Esophagus squamous epithelium (tissue), 5 donors: ENCODE data around the gene LENG9. TPM values are rescaled to one million over a fixed set of nuclear protein-coding genes. Genes with fewer than 3 reads are reported as not detected.

Source experiments
- DNase-seq: peaks from one replicate; lab custom pipeline; 2025; lab: John Stamatoyannopoulos, UW
- H3K27ac ChIP-seq, 4 donors: fragments of 200-600 bp; sonication (generic); one replicate each; pipeline ENCODE4 v1.5.1; 2016 to 2019; ENCODE audit warnings: mild to moderate bottlenecking in 1 of 4
- H3K27me3 ChIP-seq, 4 donors: fragments of 200-600 bp; sonication (generic); 1 replicate in 3 of 4; 2 replicates in 1 of 4; pipeline versions ENCODE4 v1.5.1 to v1.6.0; 2017 to 2021; ENCODE audit warnings: antibody characterized with exemption in 1 of 4
- H3K36me3 ChIP-seq, 3 donors: fragments of 200-600 bp; sonication (generic); one replicate each; pipeline ENCODE4 v1.5.1; 2016 to 2019
- H3K4me1 ChIP-seq, 3 donors: fragments of 200-600 bp; sonication (generic); one replicate each; pipeline ENCODE4 v1.5.1; 2017 to 2019
- H3K4me3 ChIP-seq, 4 donors: fragments of 200-600 bp; sonication (generic); 1 replicate in 3 of 4; 2 replicates in 1 of 4; pipeline ENCODE4 v1.5.1; 2016 to 2019; ENCODE audit warnings: mild to moderate bottlenecking in 2 of 4, moderate library complexity in 1 of 4
- H3K9me3 ChIP-seq, 3 donors: fragments of 200-600 bp; sonication (generic); one replicate each; pipeline ENCODE4 v1.5.1; 2016 to 2019
- POLR2A ChIP-seq, 4 donors: fragments of 450-650 bp; IDR thresholded peaks; one replicate each; pipeline ENCODE4 v1.6.1; 2017; ENCODE audit warnings: antibody characterized with exemption in 4 of 4, mild to moderate bottlenecking in 4 of 4, moderate library complexity in 3 of 4
- WGBS, 2 donors: methylation state at CpG; one replicate each; pipeline ENCODE4 v1.1.5; 2018; 5-methylcytosine and 5-hydroxymethylcytosine counted together
- intact Hi-C: fragments of 100-400 bp; cut with DNase I; formaldehyde crosslinking; loops from one replicate; pipeline ENCODE4 v1.15.0; 2022
- total RNA-seq, 4 donors: library from RNA; depleted of rRNA; stranded (reverse); fragments of >200 nt; gene quantifications; one replicate each; pipeline ENCODE4 v1.1.0, GENCODE V29; 2016
- TF ChIP-seq, protein P1 (sequence below), 6 experiments: fragments of 450-650 bp in 4 of 6; fragments of 200-600 bp in 2 of 6; sonication (generic) in 2 of 6; IDR thresholded peaks; one replicate each; pipeline ENCODE4 v1.5.1; 2016 to 2019; ENCODE audit warnings: antibody characterized with exemption in 6 of 6, mild to moderate bottlenecking in 4 of 6, moderate library complexity in 4 of 6
- donor health status: DM: yes; HTN: yes; CAD: no.

LENG9 gene
- total RNA-seq, 4 donors from 2014 or later = 8.1 to 13.1 (median 10.1) TPM

DNA sequence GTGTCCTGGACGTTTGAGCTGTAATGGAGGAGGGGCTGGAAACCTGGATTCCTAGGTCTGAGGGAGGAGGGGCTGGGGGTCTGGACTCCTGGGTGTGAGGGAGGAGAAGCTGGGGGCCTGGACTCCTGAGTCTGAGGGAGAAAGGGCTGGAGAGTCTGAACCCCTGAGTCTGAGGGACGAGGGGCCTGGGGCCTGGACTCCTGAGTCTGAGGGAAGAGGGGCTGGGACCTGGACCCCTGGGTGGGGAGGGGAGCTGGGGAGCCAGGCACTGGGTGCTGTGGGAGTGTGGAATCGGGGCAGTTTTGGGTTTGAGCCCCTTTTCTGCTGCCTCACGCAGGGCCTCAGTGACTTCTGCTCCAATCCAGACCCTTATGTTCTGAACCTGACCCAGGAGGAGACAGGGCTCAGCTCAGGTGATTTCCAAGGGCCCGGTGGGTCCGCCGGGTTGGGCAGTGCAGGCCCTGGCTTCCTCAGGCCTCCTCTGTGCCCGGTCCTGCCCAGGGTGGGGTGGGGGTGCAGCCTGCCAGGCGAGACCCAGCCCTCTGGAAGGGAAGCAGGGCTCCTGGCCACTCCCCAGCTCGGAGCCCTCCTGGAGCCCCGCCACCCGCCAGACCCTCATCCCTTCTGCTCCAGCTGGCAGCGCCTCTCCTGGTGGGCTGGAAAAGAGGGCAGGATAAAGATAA lies 33.9 kb downstream of the LENG9 start:
- intact Hi-C loops = no loop called here
- TF ChIP-seq, protein P1, sequence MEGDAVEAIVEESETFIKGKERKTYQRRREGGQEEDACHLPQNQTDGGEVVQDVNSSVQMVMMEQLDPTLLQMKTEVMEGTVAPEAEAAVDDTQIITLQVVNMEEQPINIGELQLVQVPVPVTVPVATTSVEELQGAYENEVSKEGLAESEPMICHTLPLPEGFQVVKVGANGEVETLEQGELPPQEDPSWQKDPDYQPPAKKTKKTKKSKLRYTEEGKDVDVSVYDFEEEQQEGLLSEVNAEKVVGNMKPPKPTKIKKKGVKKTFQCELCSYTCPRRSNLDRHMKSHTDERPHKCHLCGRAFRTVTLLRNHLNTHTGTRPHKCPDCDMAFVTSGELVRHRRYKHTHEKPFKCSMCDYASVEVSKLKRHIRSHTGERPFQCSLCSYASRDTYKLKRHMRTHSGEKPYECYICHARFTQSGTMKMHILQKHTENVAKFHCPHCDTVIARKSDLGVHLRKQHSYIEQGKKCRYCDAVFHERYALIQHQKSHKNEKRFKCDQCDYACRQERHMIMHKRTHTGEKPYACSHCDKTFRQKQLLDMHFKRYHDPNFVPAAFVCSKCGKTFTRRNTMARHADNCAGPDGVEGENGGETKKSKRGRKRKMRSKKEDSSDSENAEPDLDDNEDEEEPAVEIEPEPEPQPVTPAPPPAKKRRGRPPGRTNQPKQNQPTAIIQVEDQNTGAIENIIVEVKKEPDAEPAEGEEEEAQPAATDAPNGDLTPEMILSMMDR (IDR thresholded peaks at IDR 0.05) = no peak
- no peak for TF ChIP-seq POLR2A (IDR thresholded peaks at IDR 0.05)
- 41 to 44% methylated on average over 2 to 3 of the region's 13 CpGs for WGBS, 2 donors
- Histone ChIP-seq H3K36me3 (no peaks in the 10 kb centered on the region), H3K27ac (no peak overlapping the region), H3K4me1 (peaks cover 12 to 38% (median 17%) of the 10 kb centered on the region in 3 donors), H3K27me3 (peaks cover 4 to 78% (median 16%) of the 10 kb centered on the region in 4 donors), H3K4me3 (no peak overlapping the region), H3K9me3 (no peaks in the 10 kb centered on the region)
- DNase-seq = no peak

DNA sequence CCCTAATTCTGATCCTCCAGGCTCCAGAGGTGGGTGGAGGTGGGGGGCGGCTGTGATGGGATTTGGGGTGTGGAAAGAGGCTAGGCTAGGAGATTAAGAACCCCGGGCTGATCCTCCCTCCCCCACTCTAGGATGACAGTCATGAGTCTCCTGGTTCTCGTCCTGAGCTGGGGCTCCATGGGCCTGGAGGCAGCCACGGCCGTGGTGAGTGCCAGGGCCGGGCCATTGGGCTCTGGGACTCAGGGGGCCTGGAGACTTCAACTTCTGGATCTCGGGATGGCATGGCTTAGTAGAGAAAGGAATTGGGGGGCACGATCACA lies 34.4 kb downstream of the LENG9 start:
- H3K4me1 ChIP-seq = peaks cover 12 to 33% (median 14%) of the 10 kb centered on the region in 3 donors
- no peak overlapping the region for H3K4me3 ChIP-seq
- no peak for DNase-seq
- intact Hi-C loops = no loop called here
- peaks cover 4 to 84% (median 16%) of the 10 kb centered on the region in 4 donors for H3K27me3 ChIP-seq
- no peak for TF ChIP-seq POLR2A (IDR thresholded peaks at IDR 0.05)
- TF ChIP-seq, protein P1 (IDR thresholded peaks at IDR 0.05) = no peak
- 23 to 40% methylated on average over 3 to 5 of the region's 8 CpGs for WGBS, 2 donors
- no peaks in the 10 kb centered on the region for H3K9me3 ChIP-seq
- H3K27ac ChIP-seq = no peak overlapping the region
- no peaks in the 10 kb centered on the region for H3K36me3 ChIP-seq

DNA sequence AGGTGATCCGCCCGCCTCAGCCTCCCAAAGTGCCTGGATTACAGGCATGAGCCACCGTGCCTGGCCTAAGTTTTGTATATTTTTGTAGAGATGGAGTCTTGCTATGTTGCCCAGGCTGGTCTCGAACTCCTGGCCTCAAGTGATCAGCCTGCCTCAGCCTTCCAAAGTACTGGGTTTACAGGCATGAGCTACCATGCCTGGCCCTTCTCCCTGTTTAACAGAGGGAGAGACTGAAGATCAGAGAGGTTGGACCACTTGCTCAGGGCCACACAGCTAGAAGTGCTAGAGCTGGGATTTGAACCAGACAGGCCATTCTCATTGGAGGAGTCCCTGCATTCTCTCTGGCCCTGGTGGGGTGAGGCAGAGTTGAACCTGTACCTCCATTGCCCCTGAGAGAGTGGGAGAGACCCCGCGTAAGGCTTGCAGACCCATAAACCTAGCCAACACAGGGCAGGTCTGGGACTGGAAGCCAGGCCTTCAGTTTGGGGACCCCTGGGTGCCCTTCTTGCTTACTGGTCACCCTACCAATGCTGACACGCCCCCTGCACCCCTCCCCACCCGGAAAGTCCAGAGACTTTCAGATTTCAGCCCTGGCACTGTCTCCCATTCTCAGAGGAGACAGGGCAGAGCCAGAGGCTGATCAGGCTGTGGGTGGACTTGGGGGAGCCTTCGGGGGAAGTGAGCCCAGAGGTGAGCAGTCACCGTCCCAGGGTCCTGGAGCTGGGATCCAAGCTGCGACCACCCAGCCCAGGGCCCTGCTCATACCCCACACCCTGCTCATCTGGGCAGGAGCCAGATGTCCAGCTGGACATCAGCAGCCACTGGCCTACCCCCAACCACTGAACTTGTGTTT lies 35.0 kb downstream of the LENG9 start:
- Histone ChIP-seq H3K27me3 (peaks cover 4 to 90% (median 16%) of the 10 kb centered on the region in 4 donors), H3K36me3 (no peaks in the 10 kb centered on the region), H3K27ac (no peak overlapping the region), H3K9me3 (no peaks in the 10 kb centered on the region), H3K4me1 (peaks cover 12 to 33% (median 14%) of the 10 kb centered on the region in 3 donors), H3K4me3 (no peak overlapping the region)
- TF ChIP-seq, protein P1 (IDR thresholded peaks at IDR 0.05) = no peak
- TF ChIP-seq POLR2A (IDR thresholded peaks at IDR 0.05) = no peak
- DNase-seq = no peak
- intact Hi-C loops = no loop called here
- 54 to 60% methylated on average over 4 to 5 of the region's 11 CpGs for WGBS, 2 donors

DNA sequence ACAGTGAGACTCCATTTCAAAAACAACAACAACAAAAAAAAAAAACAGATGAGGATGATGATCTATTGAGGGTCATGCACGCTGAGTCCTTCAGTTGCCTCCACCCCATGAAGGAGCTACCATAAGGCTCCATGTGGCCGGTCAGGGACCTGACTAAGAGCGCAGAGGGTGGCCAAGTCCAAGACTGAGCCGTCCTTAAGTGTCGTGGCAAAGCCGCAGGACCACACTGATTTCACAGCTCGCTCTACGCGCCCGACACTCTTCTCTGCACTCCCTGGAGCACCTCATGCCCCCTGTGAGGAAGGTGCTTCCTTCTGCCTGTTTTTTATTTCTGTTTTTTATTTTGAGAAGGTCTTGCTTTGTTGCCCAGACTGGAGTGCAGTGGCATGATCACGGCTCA lies 36.0 kb downstream of the LENG9 start:
- 82% methylated on average over 9 to 11 of the region's 11 CpGs for WGBS, 2 donors
- H3K27me3 ChIP-seq = peaks cover 4 to 92% (median 16%) of the 10 kb centered on the region in 4 donors

More for the DNA sequence above, 36.0 kb downstream of the LENG9 start:
- no peak overlapping the region for H3K27ac ChIP-seq
- H3K4me3 ChIP-seq = no peak overlapping the region
- H3K4me1 ChIP-seq = peaks cover 12 to 29% (median 14%) of the 10 kb centered on the region in 3 donors
- no peak for DNase-seq
- H3K9me3 ChIP-seq = no peaks in the 10 kb centered on the region
- intact Hi-C loops = no loop called here
- no peaks in the 10 kb centered on the region for H3K36me3 ChIP-seq
- TF ChIP-seq POLR2A (IDR thresholded peaks at IDR 0.05) = no peak
- TF ChIP-seq, protein P1 (IDR thresholded peaks at IDR 0.05) = no peak
